SK-N-SH treated with all-trans-retinoic acid at 6 μM for 48 hours (cell line): Measurements from ENCODE around the gene FJX1.

Experiments used
- ARNTL ChIP-seq: fragments of 450-650 bp; formaldehyde crosslinking; IDR thresholded peaks from 2 replicates; pipeline ENCODE4 v1.5.0; 2020; ENCODE audit warnings: low read depth, mild to moderate bottlenecking, moderate library complexity, borderline replicate concordance
- CREB5 ChIP-seq: fragments of 250-450 bp; sonication (Bioruptor Pico); IDR thresholded peaks from 2 replicates; pipeline ENCODE4 v1.5.1; 2020; ENCODE audit warnings: low read depth, mild to moderate bottlenecking, moderate library complexity
- CSDC2 ChIP-seq: fragments of 250-450 bp; sonication (Bioruptor Pico); IDR thresholded peaks from 2 replicates; pipeline ENCODE4 v1.5.0; 2020; ENCODE audit warnings: mild to moderate bottlenecking, moderate library complexity
- PPARA ChIP-seq: fragments of 250-450 bp; sonication (Bioruptor Pico); IDR thresholded peaks from 2 replicates; pipeline ENCODE4 v1.5.0; 2020; ENCODE audit warnings: mild to moderate bottlenecking, borderline replicate concordance
- TOX ChIP-seq: fragments of 250-450 bp; sonication (Bioruptor Pico); IDR thresholded peaks from 2 replicates; pipeline ENCODE4 v1.8.0; 2021; ENCODE audit warnings: mild to moderate bottlenecking, moderate library complexity, borderline replicate concordance
- ZFP30 ChIP-seq: fragments of 450-650 bp; formaldehyde crosslinking; IDR thresholded peaks from 2 replicates; pipeline ENCODE4 v1.5.0; 2022; ENCODE audit warnings: mild to moderate bottlenecking, moderate library complexity
- ZNF70 ChIP-seq: fragments of 450-650 bp; formaldehyde crosslinking; IDR thresholded peaks from 2 replicates; pipeline ENCODE4 v1.5.0; 2020; ENCODE audit warnings: mild to moderate bottlenecking, moderate library complexity
- TF ChIP-seq, protein P1 (sequence below): fragments of 250-450 bp; sonication (Bioruptor Pico); IDR thresholded peaks from 2 replicates; pipeline ENCODE4 v1.8.0; 2020; ENCODE audit warnings: mild to moderate bottlenecking, moderate library complexity, borderline replicate concordance
- TF ChIP-seq, protein P2 (sequence below): fragments of 250-450 bp; sonication (Bioruptor Pico); IDR thresholded peaks from 2 replicates; pipeline ENCODE4 v1.5.1; 2021; ENCODE audit warnings: mild to moderate bottlenecking, moderate library complexity

GRCh38 chr11:35584321-35584720, 33.9 kb upstream of the FJX1 start:
- TF ChIP-seq, protein P1, sequence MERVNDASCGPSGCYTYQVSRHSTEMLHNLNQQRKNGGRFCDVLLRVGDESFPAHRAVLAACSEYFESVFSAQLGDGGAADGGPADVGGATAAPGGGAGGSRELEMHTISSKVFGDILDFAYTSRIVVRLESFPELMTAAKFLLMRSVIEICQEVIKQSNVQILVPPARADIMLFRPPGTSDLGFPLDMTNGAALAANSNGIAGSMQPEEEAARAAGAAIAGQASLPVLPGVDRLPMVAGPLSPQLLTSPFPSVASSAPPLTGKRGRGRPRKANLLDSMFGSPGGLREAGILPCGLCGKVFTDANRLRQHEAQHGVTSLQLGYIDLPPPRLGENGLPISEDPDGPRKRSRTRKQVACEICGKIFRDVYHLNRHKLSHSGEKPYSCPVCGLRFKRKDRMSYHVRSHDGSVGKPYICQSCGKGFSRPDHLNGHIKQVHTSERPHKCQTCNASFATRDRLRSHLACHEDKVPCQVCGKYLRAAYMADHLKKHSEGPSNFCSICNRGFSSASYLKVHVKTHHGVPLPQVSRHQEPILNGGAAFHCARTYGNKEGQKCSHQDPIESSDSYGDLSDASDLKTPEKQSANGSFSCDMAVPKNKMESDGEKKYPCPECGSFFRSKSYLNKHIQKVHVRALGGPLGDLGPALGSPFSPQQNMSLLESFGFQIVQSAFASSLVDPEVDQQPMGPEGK (CRISPR knock-in tag) = no peak
- TF ChIP-seq, protein P2, sequence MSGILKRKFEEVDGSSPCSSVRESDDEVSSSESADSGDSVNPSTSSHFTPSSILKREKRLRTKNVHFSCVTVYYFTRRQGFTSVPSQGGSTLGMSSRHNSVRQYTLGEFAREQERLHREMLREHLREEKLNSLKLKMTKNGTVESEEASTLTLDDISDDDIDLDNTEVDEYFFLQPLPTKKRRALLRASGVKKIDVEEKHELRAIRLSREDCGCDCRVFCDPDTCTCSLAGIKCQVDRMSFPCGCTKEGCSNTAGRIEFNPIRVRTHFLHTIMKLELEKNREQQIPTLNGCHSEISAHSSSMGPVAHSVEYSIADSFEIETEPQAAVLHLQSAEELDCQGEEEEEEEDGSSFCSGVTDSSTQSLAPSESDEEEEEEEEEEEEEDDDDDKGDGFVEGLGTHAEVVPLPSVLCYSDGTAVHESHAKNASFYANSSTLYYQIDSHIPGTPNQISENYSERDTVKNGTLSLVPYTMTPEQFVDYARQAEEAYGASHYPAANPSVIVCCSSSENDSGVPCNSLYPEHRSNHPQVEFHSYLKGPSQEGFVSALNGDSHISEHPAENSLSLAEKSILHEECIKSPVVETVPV (CRISPR knock-in tag) = no peak
- TF ChIP-seq CSDC2 (CRISPR knock-in tag) (no peak), ARNTL (CRISPR knock-in tag) (no peak), CREB5 (CRISPR knock-in tag) (no peak), ZNF70 (CRISPR knock-in tag) (no peak), ZFP30 (CRISPR knock-in tag) (no peak), TOX (CRISPR knock-in tag) (no peak), PPARA (no peak)
